Panc1 (cell line): Measurements from ENCODE around the gene WNK2. TPM values are rescaled to one million over a fixed set of nuclear protein-coding genes. Genes with fewer than 3 reads are reported as not detected.

Experiments used
- ATAC-seq: fragments of 200-7000 bp; cut with Tn5 transposase; 2 replicates; pipeline ENCODE4 v1.9.1; 2020; ENCODE audit warnings: mild to moderate bottlenecking, moderate library complexity
- BruUV-seq: library from RNA; stranded (reverse); fragments of 400-500 nt; replicated peaks from 2 replicates; lab custom pipeline; 2021; lab: Mats Ljungman, UMichigan
- CTCF ChIA-PET: fragments of 300-600 bp; sonication (Branson Sonifier 250); formaldehyde crosslinking; loops from one replicate; lab custom pipeline; 2022; ENCODE audit warnings: antibody characterized with exemption; lab: Charles Lee
- POLR2A ChIA-PET: fragments of 300-600 bp; sonication (Branson Sonifier 250); formaldehyde crosslinking; loops from one replicate; lab custom pipeline; 2022; ENCODE audit warnings: antibody characterized with exemption; lab: Charles Lee
- DNase-seq: peaks from one replicate; pipeline ENCODE4 v3.0.0-alpha.2; 2010; ENCODE audit warnings: low read depth, low spot score
- H3K27ac ChIP-seq: 2 replicates; pipeline ENCODE4 v1.5.1; 2011; ENCODE audit warnings: mild to moderate bottlenecking, low read length, inconsistent platforms
- H3K27me3 ChIP-seq: fragments of 200-500 bp; sonication (Bioruptor generic); 2 replicates; pipeline ENCODE4 v1.6.0; 2014; ENCODE audit warnings: low read length, inconsistent platforms; ENCODE audit not compliant: control insufficient read depth, insufficient read depth
- H3K36me3 ChIP-seq: fragments of 200-500 bp; sonication (Bioruptor generic); 2 replicates; pipeline ENCODE4 v1.5.1; 2014; ENCODE audit warnings: inconsistent platforms, mild to moderate bottlenecking, low read length, moderate library complexity; ENCODE audit not compliant: control insufficient read depth, insufficient read depth
- H3K4me1 ChIP-seq: 2 replicates; pipeline ENCODE4 v1.5.1; 2011; ENCODE audit warnings: inconsistent platforms, mild to moderate bottlenecking, low read length, moderate library complexity; ENCODE audit not compliant: control insufficient read depth, insufficient read depth
- H3K4me3 ChIP-seq, 2 experiments: 2 replicates each; pipeline ENCODE4 v1.5.1; 2011 to 2012; ENCODE audit warnings: low read depth in 2 of 2, low read length in 2 of 2, mild to moderate bottlenecking in 2 of 2, inconsistent platforms in 1 of 2, moderate library complexity in 1 of 2
- H3K9me3 ChIP-seq: fragments of 200-500 bp; sonication (Bioruptor generic); 2 replicates; pipeline ENCODE4 v1.5.1; 2014; ENCODE audit warnings: low read depth, mild to moderate bottlenecking, inconsistent platforms, low read length, moderate library complexity; ENCODE audit not compliant: control insufficient read depth, insufficient read depth
- POLR2AphosphoS5 ChIP-seq: IDR thresholded peaks from 2 replicates; pipeline ENCODE4 v1.6.1; 2012; ENCODE audit warnings: mild to moderate bottlenecking, low read depth, low read length, moderate library complexity
- SIN3A ChIP-seq: IDR thresholded peaks from 2 replicates; pipeline ENCODE4 v1.6.1; 2012; ENCODE audit warnings: low read depth, mild to moderate bottlenecking, low read length, moderate library complexity, borderline replicate concordance; ENCODE audit not compliant: insufficient read depth
- TCF7L2 ChIP-seq: IDR thresholded peaks from 2 replicates; pipeline ENCODE4 v1.6.1; 2011; ENCODE audit warnings: mild to moderate bottlenecking, low read depth, low read length, inconsistent platforms
- in situ Hi-C: cut with HindIII; loops from 2 replicates; pipeline ENCODE4 v1.10.0; 2016; ENCODE audit warnings: low sequenced_read_pairs, low pct_unique_long_range_greater_than_20kb
- intact Hi-C: fragments of 100-400 bp; cut with micrococcal nuclease; formaldehyde crosslinking; loops from one replicate; pipeline ENCODE4 v1.10.0; 2022; ENCODE audit not compliant: unreplicated experiment
- total RNA-seq: library from RNA; stranded (reverse); gene quantifications from one replicate; pipeline ENCODE4 v1.2.1, GENCODE V29; 2021; ENCODE audit not compliant: unreplicated experiment
- TF ChIP-seq, protein P1 (sequence below): fragments of 450-650 bp; IDR thresholded peaks from 2 replicates; pipeline ENCODE4 v1.5.1; 2017; ENCODE audit warnings: mild to moderate bottlenecking
- TF ChIP-seq, protein P2 (sequence below), 2 experiments: IDR thresholded peaks; 2 replicates each; pipeline ENCODE4 v1.6.1; 2011 to 2012; ENCODE audit warnings: low read depth in 2 of 2, control low read depth in 1 of 2, low read length in 1 of 2, mild to moderate bottlenecking in 1 of 2, moderate library complexity in 1 of 2; ENCODE audit not compliant: insufficient read depth in 1 of 2

Gene WNK2
- total RNA-seq, 1 experiment from 2014 or later = 13.7 TPM

DNA sequence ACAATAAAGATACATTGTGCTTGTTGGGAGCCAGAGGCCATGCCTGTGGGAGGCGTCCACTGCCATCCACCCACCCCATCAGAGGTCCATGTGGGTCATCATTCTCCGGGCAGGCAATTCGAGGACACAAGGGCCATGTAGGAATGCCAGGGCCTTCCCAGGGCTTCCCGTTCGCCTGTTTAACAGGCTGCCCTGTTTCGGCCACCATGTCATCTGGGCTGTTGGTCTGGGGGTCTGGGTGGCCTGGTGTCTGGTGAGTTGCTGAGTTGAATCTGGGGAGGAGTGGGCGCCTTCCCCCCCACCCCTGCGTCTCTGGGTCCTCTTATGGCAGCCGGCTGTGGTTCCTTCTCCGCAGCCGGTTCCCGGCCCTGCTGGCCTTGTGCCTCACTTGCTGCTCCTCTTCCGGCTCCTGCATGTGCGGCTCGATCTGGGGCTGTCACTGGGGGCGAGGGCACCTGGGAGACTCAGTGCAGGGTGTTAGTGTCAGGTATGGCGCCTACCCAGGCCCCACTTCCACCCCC, 117.4 kb downstream of the WNK2 start:
- TF ChIP-seq TCF7L2 = no peak
- TF ChIP-seq, protein P1, sequence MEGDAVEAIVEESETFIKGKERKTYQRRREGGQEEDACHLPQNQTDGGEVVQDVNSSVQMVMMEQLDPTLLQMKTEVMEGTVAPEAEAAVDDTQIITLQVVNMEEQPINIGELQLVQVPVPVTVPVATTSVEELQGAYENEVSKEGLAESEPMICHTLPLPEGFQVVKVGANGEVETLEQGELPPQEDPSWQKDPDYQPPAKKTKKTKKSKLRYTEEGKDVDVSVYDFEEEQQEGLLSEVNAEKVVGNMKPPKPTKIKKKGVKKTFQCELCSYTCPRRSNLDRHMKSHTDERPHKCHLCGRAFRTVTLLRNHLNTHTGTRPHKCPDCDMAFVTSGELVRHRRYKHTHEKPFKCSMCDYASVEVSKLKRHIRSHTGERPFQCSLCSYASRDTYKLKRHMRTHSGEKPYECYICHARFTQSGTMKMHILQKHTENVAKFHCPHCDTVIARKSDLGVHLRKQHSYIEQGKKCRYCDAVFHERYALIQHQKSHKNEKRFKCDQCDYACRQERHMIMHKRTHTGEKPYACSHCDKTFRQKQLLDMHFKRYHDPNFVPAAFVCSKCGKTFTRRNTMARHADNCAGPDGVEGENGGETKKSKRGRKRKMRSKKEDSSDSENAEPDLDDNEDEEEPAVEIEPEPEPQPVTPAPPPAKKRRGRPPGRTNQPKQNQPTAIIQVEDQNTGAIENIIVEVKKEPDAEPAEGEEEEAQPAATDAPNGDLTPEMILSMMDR = no peak
- no peak for TF ChIP-seq POLR2AphosphoS5
- TF ChIP-seq SIN3A = no peak
- TF ChIP-seq, protein P2, sequence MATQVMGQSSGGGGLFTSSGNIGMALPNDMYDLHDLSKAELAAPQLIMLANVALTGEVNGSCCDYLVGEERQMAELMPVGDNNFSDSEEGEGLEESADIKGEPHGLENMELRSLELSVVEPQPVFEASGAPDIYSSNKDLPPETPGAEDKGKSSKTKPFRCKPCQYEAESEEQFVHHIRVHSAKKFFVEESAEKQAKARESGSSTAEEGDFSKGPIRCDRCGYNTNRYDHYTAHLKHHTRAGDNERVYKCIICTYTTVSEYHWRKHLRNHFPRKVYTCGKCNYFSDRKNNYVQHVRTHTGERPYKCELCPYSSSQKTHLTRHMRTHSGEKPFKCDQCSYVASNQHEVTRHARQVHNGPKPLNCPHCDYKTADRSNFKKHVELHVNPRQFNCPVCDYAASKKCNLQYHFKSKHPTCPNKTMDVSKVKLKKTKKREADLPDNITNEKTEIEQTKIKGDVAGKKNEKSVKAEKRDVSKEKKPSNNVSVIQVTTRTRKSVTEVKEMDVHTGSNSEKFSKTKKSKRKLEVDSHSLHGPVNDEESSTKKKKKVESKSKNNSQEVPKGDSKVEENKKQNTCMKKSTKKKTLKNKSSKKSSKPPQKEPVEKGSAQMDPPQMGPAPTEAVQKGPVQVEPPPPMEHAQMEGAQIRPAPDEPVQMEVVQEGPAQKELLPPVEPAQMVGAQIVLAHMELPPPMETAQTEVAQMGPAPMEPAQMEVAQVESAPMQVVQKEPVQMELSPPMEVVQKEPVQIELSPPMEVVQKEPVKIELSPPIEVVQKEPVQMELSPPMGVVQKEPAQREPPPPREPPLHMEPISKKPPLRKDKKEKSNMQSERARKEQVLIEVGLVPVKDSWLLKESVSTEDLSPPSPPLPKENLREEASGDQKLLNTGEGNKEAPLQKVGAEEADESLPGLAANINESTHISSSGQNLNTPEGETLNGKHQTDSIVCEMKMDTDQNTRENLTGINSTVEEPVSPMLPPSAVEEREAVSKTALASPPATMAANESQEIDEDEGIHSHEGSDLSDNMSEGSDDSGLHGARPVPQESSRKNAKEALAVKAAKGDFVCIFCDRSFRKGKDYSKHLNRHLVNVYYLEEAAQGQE (IDR thresholded peaks at IDR 0.05; ENCODE audit: insufficient read depth in 1 of 2, low read depth in 2 of 2, low read length in 1 of 2) = no peak
- no peaks in the 10 kb centered on the region for H3K9me3 ChIP-seq
- H3K4me3 ChIP-seq = no peak overlapping the region
- BruUV-seq = no TSS peak
- in situ Hi-C loops = no loop called here
- CTCF ChIA-PET = no interaction called here
- H3K36me3 ChIP-seq = no peaks in the 10 kb centered on the region
- no peak for ATAC-seq
- no peak overlapping the region for H3K27ac ChIP-seq
- intact Hi-C loops = no loop called here
- H3K4me1 ChIP-seq = no peaks in the 10 kb centered on the region
- DNase-seq = no peak
- H3K27me3 ChIP-seq = no peaks in the 10 kb centered on the region
- POLR2A ChIA-PET = no interaction called here

DNA sequence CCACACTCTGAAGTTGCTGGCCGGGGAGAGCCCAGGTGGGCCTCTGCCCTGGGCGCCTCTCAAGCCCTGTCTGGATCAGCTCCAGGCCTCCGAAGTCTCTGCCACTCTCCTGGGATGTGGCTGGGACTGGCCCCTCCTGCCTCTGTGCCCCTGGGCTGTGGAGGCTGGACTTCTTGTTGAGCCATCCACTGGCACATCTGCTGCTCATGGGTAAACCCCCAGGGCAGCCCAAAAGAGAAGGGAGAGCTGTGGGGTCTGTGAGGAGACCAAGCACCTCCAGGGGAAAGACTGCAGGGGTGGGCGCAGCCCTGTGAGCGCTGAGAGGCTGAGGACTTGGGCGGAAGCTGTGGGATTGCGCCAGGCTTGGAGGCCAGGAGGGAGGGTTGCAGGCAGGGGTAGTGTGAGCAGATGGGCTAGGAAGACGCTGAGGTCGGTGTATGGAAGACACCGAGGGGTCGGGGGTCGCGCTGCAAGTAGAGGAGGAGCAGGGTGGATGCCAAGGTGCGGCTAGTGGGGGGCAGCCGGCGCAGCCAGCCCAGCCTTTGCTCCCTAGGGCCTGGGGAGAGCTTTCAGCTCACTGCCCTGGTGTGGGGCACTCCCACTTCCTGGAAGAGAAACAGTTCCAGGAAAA, 118.1 kb downstream of the WNK2 start:
- H3K4me3 ChIP-seq = no peak overlapping the region
- intact Hi-C loops = no loop called here
- TF ChIP-seq SIN3A (no peak), POLR2AphosphoS5 (no peak), TCF7L2 (no peak)
- TF ChIP-seq, protein P2 (IDR thresholded peaks at IDR 0.05; ENCODE audit: insufficient read depth in 1 of 2, low read depth in 2 of 2, low read length in 1 of 2) = no peak
- TF ChIP-seq, protein P1 = no peak
- ChIA-PET POLR2A (no interaction called here), CTCF (interaction anchor here (0.6 to 1.4 kb wide), 3 partner anchors 40 to 193 kb away, joined by 3 to 5 read pairs (median 4); no protein-coding TSS in a partner anchor)
- no peaks in the 10 kb centered on the region for H3K4me1 ChIP-seq
- DNase-seq (no peak), ATAC-seq (peak; percentile 18; the same call in 1 of the 2 replicates)
- in situ Hi-C loops = no loop called here
- H3K9me3 ChIP-seq = no peaks in the 10 kb centered on the region
- no TSS peak for BruUV-seq
- no peak overlapping the region for H3K27ac ChIP-seq
- no peaks in the 10 kb centered on the region for H3K27me3 ChIP-seq
- no peaks in the 10 kb centered on the region for H3K36me3 ChIP-seq
